RWPE2 (cell line): ENCODE measurements around the gene HIC1.
"Not testable (repeated sequence)": the region's sequence is repeated elsewhere in the genome, so short reads cannot be mapped to it uniquely, and the experiment has no call there.

Experiments
- ATAC-seq: fragments of 200-7000 bp; cut with Tn5 transposase; 3 replicates; pipeline ENCODE4 v1.9.1; 2021; ENCODE audit warnings: low read depth
- DNase-seq: peaks from one replicate; pipeline ENCODE4 v3.0.0-alpha.2; 2020; ENCODE audit warnings: low spot score
- H3K27ac ChIP-seq: fragments of 450-650 bp; 2 replicates; pipeline ENCODE4 v1.5.1; 2017; ENCODE audit warnings: mild to moderate bottlenecking; ENCODE audit not compliant: poor library complexity, severe bottlenecking
- H3K27me3 ChIP-seq: fragments of 250-450 bp; sonication (Bioruptor Pico); 2 replicates; pipeline ENCODE4 v1.5.1; 2021; ENCODE audit warnings: mild to moderate bottlenecking, moderate library complexity; ENCODE audit not compliant: insufficient read depth, poor library complexity, severe bottlenecking
- H3K36me3 ChIP-seq: fragments of 250-450 bp; sonication (Bioruptor Pico); 2 replicates; pipeline ENCODE4 v1.5.1; 2020; ENCODE audit warnings: low read depth, mild to moderate bottlenecking, moderate library complexity
- H3K4me1 ChIP-seq: fragments of 250-450 bp; sonication (Bioruptor Pico); 2 replicates; pipeline ENCODE4 v1.5.1; 2021; ENCODE audit warnings: mild to moderate bottlenecking, moderate library complexity; ENCODE audit not compliant: insufficient read depth, poor library complexity, severe bottlenecking
- H3K4me3 ChIP-seq: fragments of 250-450 bp; sonication (Bioruptor Pico); 2 replicates; pipeline ENCODE4 v1.5.1; 2021; ENCODE audit warnings: mild to moderate bottlenecking, moderate library complexity; ENCODE audit not compliant: severe bottlenecking
- H3K9me3 ChIP-seq: fragments of 250-450 bp; sonication (Bioruptor Pico); 2 replicates; pipeline ENCODE4 v1.5.1; 2021; ENCODE audit warnings: mild to moderate bottlenecking, moderate library complexity; ENCODE audit not compliant: severe bottlenecking
- TF ChIP-seq, protein P1 (sequence below): fragments of 450-650 bp; IDR thresholded peaks from one replicate; pipeline ENCODE4 v1.5.1; 2017; ENCODE audit warnings: mild to moderate bottlenecking, moderate library complexity; ENCODE audit not compliant: poor library complexity, severe bottlenecking

The HIC1 gene

DNA sequence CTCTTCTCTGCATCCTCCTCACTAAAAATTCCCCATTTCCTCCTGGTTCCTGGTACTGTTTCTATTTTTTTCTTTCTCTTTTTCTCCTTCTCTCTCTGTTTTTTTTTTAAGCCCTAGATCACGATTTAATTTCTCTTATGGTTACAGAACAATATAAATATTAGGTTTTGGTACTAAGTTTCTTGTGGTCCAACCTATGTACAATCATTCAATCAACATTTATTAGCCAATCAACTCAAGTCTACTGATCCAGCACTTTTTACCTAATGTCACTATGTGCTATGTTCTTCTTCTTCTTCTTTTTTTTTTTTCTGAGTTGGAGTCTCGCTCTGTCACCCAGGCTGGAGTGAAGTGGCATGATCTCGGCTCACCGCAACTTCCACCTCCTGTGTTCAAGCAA, 42.4 kb upstream of the HIC1 start:
- no peak for ATAC-seq
- H3K4me1 ChIP-seq: peaks cover 10% of the 10 kb centered on the region

DNA sequence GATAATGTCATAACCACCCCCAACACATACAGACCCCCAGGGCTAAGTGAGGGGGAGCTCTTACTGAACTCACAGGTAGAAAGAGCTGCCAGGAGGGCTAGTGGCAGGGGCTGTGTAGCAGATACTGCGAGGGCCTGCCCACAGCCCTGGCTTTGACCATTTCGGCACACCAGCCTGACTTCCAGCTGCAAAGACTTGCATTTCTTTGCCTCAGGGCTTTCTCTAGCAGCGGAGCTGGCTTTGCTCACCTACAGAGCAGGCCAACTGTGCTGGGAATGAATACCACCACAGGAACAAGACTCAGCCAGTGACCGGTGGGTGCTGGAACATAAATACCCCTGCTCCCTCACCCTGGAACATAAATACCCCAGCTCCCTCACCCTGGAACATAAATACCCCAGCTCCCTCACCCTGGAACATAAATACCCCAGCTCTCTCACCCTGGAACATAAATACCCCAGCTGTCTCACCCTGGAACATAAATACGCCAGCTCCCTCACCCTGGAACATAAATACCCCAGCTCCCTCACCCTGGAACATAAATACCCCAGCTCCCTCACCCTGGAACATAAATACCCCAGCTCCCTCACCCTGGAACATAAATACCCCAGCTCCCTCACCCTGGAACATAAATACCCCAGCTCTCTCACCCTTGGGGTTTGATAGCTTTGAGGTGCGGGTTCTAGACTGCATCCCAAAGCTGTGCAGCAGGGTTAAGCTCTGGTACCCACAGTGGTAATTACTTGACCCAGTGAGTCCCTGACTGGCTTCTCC, 41.5 kb upstream of the HIC1 start:
- H3K27me3 ChIP-seq, DNase-seq, H3K36me3 ChIP-seq, ATAC-seq, H3K9me3 ChIP-seq, H3K4me3 ChIP-seq, H3K4me1 ChIP-seq, H3K27ac ChIP-seq: not testable (repeated sequence)

More for the DNA sequence above, 42.4 kb upstream of the HIC1 start:
- no peak overlapping the region for H3K4me3 ChIP-seq
- DNase-seq: no peak
- TF ChIP-seq, protein P1, sequence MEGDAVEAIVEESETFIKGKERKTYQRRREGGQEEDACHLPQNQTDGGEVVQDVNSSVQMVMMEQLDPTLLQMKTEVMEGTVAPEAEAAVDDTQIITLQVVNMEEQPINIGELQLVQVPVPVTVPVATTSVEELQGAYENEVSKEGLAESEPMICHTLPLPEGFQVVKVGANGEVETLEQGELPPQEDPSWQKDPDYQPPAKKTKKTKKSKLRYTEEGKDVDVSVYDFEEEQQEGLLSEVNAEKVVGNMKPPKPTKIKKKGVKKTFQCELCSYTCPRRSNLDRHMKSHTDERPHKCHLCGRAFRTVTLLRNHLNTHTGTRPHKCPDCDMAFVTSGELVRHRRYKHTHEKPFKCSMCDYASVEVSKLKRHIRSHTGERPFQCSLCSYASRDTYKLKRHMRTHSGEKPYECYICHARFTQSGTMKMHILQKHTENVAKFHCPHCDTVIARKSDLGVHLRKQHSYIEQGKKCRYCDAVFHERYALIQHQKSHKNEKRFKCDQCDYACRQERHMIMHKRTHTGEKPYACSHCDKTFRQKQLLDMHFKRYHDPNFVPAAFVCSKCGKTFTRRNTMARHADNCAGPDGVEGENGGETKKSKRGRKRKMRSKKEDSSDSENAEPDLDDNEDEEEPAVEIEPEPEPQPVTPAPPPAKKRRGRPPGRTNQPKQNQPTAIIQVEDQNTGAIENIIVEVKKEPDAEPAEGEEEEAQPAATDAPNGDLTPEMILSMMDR: no peak
- H3K27me3 ChIP-seq: no peaks in the 10 kb centered on the region
- no peaks in the 10 kb centered on the region for H3K36me3 ChIP-seq
- H3K9me3 ChIP-seq: no peaks in the 10 kb centered on the region
- peak overlapping the region; percentile 14 for H3K27ac ChIP-seq

DNA sequence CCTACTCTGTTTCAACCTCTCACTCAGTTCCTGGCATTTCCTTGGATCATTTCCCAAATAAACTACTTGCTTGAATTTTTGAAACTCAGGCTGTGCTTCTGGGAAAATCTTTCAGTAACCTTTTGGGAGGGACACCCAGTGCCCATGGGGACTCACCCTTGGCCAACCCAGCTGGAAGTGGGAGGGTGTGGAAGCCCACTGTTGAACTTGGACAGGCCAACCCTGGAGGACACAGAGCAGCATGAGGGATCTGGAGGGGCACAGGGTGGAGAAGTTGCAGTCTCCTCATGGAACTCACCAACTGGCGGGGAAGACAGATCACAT, 40.9 kb upstream of the HIC1 start:
- no peak for DNase-seq
- Histone ChIP-seq H3K9me3 (no peaks in the 10 kb centered on the region), H3K4me3 (no peak overlapping the region), H3K36me3 (no peaks in the 10 kb centered on the region), H3K4me1 (peaks cover 10% of the 10 kb centered on the region), H3K27ac (no peak overlapping the region), H3K27me3 (no peaks in the 10 kb centered on the region)
- no peak for ATAC-seq
- TF ChIP-seq, protein P1: no peak

DNA sequence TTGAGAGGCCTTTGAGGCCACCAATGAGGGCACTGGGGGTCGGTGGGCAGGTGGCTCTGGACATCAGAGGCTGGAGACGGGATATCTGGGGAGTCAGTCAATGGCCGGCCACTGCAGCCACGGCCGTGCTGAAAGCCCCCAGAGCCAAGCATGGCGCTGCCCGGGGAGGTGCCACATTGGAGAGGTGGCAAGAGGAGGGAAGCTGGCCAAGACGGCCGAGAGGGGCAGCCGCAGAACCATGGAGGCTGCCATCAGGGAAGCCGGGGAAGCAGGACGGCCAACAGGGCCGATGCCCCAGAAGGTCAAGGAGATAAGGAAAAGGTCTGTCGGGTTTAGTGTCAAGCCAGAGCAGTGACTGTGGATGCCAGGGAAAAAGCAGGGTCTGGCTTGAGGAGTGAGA, 39.6 kb upstream of the HIC1 start:
- Histone ChIP-seq H3K4me1 (peaks cover 10% of the 10 kb centered on the region), H3K4me3 (no peak overlapping the region), H3K27ac (no peak overlapping the region), H3K9me3 (no peaks in the 10 kb centered on the region), H3K27me3 (no peaks in the 10 kb centered on the region), H3K36me3 (no peaks in the 10 kb centered on the region)
- ATAC-seq (no peak), DNase-seq (no peak)
- TF ChIP-seq, protein P1: no peak

DNA sequence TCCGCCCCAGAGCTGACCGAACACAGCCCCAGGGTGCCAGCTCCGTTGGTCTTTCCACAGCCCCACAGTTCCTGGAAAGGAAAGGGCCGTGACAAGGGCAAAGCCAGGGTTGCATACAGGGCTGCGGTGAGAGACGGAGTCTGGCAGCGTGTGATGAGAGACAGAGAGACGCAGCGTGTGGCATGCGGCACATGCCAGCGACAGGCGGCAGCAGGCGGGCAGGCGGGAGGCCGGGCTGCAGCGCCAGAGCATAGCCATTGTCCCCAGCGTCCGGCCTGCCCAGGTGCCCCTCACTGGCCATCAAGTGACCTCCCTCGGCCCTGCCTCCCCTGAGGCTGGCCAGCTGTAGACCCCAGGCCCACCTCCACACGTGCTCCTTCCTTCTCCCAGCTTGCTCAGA, 38.4 kb upstream of the HIC1 start:
- Histone ChIP-seq H3K9me3 (no peaks in the 10 kb centered on the region), H3K4me3 (no peak overlapping the region), H3K36me3 (no peaks in the 10 kb centered on the region), H3K27me3 (no peaks in the 10 kb centered on the region), H3K4me1 (peaks cover 6% of the 10 kb centered on the region), H3K27ac (no peak overlapping the region)
- no peak for ATAC-seq
- TF ChIP-seq, protein P1: no peak
- DNase-seq: no peak
